Inflammatory macrophage treated with lipopolysaccharide for 4 hours (primary cell): Measurements from ENCODE around the gene NFKBIA.
"Not testable (repeated sequence)": the region's sequence is repeated elsewhere in the genome, so short reads cannot be mapped to it uniquely, and the experiment has no call there.

Experiments used
- DNase-seq: peaks from one replicate; pipeline ENCODE4 v3.0.0-alpha.2; 2020

NFKBIA gene

GRCh38 chr14:35407306-35407630 is 2.7 kb upstream of the NFKBIA start:
- DNase-seq: no peak

GRCh38 chr14:35406506-35407305 is 2.2 kb upstream of the NFKBIA start:
- DNase-seq: peak; percentile 71

- no peak for DNase-seq
Observed at GRCh38 chr14:35406090-35406489, 1.5 kb upstream of the NFKBIA start.

- no peak for DNase-seq
Observed at GRCh38 chr14:35405304-35405996, 901 bp upstream of the NFKBIA start.

GRCh38 chr14:35403603-35404448 is 723 bp downstream of the NFKBIA start:
- peak; percentile 94 for DNase-seq

GRCh38 chr14:35403114-35403602 is 1.4 kb downstream of the NFKBIA start:
- DNase-seq: peak; percentile 47

GRCh38 chr14:35402323-35403113 is 2.0 kb downstream of the NFKBIA start:
- peak; percentile 58 for DNase-seq

GRCh38 chr14:35401422-35402265 is 2.9 kb downstream of the NFKBIA start:
- DNase-seq: peak; percentile 26

GRCh38 chr14:35400648-35401421 is 3.7 kb downstream of the NFKBIA start:
- DNase-seq: peak; percentile 66

GRCh38 chr14:35399083-35399937 is 5.2 kb downstream of the NFKBIA start:
- peak; percentile 71 for DNase-seq

- DNase-seq: peak; percentile 51
Observed at GRCh38 chr14:35398071-35398584, 6.4 kb downstream of the NFKBIA start.

- DNase-seq: not testable (repeated sequence)
Observed at GRCh38 chr14:35396610-35397009, 7.9 kb downstream of the NFKBIA start.

GRCh38 chr14:35395283-35395682 is 9.3 kb downstream of the NFKBIA start:
- peak; percentile 56 for DNase-seq

- no peak for DNase-seq
Observed at GRCh38 chr14:35394326-35395013, 10.1 kb downstream of the NFKBIA start.

- no peak for DNase-seq
Observed at GRCh38 chr14:35393826-35394225, 10.7 kb downstream of the NFKBIA start.

GRCh38 chr14:35392103-35392502 is 12.4 kb downstream of the NFKBIA start:
- DNase-seq: no peak

GRCh38 chr14:35391388-35391710 is 13.2 kb downstream of the NFKBIA start:
- no peak for DNase-seq

- DNase-seq: peak; percentile 79
Observed at GRCh38 chr14:35390577-35391387, 13.8 kb downstream of the NFKBIA start.
